HPDE6-E6E7 (cell line): ENCODE results near the gene SLC36A2.
A peak's percentile ranks its signal among the peaks of the same experiment; 100 is the strongest.
"Not testable (repeated sequence)": the region's sequence is repeated elsewhere in the genome, so short reads cannot be mapped to it uniquely, and the experiment has no call there.

ENCODE experiments used
- DNase-seq: peaks from one replicate; pipeline ENCODE4 v3.0.0; 2011; ENCODE audit warnings: missing footprints; ENCODE audit errors: extremely low spot score

Gene SLC36A2

DNA sequence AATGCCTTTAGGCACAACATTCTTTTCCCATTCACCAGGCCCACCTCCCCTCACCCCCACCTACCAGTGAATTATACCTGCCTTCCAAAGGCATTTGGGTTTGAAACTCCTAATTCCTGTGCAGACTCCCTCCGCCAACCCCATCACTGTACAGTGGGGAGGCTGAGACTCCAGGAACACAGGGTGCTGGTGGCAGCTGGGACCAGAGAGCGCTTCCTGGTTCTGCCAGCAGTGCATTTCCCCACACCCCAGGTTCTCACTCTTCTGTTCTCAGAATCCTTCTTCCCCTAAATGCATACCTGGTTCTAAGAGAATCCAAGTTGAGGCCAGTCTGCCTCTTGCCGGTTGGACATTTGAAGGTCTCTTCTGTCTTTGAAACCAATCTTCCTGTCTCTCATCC lies 21.1 kb downstream of the SLC36A2 start:
- DNase-seq, result no peak

DNA sequence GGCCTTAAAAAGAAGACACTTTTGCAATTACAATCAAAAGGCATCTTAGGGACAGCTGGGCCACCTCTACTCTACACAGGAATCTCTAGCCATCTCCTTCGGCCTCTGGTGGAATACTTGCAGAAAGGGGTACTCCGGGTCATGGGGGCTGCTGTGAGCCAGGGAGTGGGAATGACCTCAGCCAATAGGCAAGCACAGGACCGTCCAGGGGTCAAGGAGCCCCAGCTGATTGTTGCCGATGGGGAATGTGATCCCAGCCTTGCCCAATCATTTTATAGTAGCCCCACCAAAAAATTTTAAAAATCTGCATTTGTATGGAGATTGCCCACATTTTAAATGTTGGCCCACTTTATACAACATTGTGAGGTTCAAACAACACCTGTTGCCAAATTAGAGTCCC lies 26.9 kb downstream of the SLC36A2 start:
- DNase-seq, result no peak

DNA sequence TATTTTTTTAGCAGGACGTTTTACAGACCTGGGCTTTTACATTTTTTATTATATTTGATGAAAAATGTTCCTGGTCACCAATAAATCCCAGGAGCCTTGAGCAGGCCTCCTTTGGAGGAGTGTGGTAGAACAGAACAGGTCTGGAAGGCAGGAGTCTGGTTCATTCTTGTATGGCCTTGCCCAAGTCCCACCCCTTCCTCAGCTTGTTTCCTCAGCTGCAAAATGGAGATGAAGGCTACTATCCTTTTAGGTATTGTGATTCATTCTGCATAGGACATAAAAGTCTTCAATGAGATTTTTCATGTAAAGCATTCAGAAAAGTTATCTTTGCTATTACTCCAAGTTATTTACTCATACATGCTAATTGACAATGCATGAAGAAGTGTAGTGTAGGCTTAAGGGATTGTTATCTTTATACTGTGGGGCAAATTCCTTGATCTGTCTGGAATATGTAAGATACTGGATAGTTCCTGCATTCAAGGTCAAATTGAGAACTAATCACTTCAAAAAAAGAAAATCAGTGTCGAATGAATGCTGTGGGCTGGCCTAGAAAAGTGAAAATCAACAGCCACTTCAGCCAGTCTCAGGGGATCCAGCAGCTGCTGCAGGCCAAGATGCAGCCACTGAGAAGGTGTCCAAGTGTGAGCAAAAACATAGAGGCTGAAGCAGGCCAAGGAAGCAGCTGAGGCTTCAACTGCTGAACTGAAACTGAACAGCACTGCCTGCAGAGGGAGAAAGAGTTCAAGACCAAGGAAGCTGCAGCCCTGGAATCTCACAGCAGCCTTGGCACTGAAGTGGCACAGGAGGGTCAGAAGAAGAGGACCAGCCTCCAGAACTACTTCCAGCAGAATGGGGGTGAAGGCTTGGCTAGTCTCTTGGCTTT lies 28.3 kb downstream of the SLC36A2 start:
- DNase-seq, result peak; percentile 33

DNA sequence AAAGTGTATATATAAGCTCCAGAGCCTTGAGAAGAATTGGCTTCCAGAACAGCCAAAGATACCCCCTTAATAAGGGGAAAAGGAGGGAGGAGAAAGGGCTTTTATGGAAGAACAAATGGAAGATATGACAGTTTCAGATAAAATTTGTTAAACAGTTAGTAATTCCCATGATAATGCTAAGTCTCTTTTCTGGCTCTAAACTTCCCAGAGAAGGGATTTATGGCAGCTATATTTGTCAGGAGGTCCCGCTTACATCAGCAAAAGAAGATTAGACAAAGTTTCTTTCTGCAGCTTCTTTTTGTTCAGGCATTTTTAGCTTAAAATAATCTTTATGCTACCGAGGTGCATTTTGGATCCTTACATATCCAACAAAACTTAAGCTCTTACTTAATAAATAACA lies 29.5 kb downstream of the SLC36A2 start:
- no peak for DNase-seq

DNA sequence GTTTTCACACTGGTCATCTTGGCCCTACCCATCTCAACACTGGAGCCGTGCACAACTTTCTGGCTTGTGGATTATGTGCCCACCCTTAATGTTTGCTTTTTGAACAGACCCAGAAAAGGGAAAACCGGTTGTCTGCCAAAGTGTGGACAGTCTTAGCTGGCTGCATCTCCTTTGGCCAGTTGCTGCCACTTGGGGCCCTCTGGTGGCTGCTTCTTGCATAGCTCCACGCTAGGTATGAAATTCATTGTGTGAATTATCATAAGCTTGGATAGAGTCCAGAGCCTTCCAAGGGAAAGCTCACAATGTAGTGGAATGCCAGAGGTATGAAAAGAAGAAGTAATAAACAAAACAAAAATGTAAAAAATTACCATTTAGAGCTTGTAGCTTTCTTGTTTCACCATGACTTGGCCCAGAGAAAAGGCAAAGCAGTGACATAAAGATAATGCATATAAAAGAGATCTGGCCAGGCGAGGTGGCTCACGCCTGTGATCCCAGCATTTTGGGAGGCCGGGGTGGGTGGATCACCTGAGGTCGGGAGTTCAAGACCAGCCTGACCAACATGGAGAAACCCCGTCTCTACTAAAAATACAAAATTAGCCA lies 31.3 kb downstream of the SLC36A2 start:
- DNase-seq, result peak; percentile 61

DNA sequence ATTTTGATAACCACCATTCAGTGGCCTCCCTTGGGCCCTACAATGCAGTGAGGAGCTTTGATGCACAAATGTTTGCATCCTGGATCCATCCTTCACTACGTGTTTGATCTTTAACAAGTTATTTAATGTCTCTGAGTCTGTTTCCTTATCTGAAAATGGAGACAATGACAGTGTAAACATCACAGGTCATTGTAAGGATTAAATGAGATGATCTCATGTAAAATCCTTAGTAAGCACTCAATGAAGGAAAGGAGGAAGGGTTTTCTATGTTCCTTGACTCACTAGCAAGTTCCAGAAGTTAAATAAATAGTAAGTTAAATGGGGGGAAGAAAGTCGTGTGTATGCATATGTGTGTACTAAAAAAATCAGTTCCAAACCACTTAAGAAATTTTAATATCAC lies 34.0 kb downstream of the SLC36A2 start:
- DNase-seq, result no peak

DNA sequence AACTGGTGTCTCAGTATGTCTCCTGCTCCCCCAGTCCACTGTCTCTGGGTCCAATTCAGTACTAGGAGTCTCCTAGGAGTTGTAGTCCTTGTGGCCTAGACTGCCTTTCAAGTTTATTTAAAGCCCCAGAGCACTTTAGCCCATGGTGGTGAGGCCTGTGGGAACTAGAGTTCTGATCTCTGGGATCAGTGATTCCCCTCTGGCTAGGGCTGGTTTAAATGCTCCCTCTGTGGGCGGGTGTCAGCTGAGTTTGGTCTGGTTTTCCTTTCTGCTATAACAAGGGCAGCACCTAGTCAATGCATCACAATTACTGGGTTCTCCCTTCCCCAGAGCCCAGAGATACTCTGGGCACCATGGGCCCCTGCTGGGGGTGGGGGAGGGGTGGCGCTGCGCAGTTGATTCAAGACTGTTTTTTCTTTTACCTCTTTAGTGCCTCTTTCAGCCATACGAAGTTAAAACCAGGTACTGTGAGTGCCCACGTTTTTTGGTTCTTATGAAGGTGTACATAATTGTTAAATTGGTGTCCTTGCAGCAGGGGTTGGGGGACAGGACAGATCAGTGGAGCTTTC lies 34.5 kb downstream of the SLC36A2 start:
- no peak for DNase-seq

DNA sequence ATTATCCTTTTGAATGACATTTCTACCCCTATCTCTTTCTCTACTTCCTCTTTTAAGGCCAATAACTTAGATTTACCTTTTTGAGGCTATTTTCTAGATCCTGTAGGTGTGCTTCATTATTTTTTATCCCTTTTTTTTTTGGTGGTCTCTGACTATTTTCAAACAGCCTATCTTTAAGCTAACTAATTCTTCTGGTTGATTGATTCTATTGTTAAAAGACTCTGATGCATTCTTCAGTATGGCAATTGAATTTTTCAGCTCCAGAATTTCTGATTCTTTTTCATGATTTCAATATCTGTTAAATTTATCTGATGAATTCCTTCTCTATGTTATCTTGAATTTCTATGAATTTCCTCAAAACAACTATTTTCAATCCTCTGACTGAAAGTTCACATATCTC lies 36.4 kb downstream of the SLC36A2 start:
- no peak for DNase-seq

DNA sequence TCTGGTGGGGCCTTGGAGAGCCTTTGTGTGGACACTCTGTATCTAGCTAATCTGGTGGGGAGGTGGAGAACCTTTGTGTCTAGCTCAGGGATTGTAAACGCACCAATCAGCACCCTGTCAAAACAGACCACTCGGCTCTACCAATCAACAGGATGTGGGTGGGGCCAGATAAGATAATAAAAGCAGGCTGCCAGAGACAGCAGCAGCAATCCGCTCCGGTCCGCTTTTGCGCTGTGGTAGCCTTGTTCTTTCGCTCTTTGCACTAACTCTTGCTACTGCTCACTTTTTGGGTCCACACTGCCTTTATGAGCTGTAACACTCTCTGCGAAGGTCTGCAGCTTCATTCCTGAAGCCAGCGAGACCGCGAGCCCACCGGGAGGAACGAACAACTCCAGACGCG lies 37.5 kb downstream of the SLC36A2 start:
- DNase-seq, result not testable (repeated sequence)

DNA sequence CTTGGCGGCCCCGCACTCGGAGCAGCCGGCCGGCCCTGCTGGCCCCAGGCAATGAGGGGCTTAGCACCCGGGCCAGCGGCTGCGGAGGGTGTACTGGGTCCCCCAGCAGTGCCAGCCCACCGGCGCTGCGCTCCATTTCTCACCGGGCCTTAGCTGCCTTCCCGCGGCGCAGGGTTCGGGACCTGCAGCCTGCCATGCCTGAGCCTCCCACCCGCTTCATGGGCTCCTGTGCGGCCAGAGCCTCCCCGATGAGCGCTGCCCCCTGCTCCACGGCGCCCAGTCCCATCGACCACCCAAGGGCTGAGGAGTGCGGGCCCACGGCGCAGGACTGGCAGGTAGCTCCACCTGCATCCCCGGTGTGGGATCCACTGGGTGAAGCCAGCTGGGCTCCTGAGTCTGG lies 38.1 kb downstream of the SLC36A2 start:
- DNase-seq, result not testable (repeated sequence)

DNA sequence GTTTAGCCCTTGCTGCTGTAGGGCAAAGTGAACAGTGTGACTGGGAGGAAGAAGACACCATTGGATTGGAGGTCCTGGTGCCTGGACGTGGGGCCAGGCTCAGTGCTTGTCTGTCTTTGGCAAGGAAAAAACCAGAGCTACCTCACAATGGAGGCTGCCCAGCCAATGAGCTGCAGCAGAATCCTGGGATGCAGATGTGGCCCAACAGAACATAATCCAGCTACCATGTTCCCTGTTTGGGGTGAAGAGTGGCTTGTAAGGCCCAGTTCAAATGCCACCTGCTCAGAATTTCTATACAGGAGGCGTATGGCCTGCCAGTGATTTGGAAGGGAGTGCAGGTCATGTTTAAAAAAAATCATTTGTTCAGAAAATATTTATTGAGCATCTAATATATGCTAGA lies 43.7 kb downstream of the SLC36A2 start, which contains the start of gene SLC36A3:
Gene SLC36A3, minus strand, starts transcription at position 101 of the 400 bp plus-strand sequence. CDS start 412 bp downstream, outside the sequence.
- no peak for DNase-seq

DNA sequence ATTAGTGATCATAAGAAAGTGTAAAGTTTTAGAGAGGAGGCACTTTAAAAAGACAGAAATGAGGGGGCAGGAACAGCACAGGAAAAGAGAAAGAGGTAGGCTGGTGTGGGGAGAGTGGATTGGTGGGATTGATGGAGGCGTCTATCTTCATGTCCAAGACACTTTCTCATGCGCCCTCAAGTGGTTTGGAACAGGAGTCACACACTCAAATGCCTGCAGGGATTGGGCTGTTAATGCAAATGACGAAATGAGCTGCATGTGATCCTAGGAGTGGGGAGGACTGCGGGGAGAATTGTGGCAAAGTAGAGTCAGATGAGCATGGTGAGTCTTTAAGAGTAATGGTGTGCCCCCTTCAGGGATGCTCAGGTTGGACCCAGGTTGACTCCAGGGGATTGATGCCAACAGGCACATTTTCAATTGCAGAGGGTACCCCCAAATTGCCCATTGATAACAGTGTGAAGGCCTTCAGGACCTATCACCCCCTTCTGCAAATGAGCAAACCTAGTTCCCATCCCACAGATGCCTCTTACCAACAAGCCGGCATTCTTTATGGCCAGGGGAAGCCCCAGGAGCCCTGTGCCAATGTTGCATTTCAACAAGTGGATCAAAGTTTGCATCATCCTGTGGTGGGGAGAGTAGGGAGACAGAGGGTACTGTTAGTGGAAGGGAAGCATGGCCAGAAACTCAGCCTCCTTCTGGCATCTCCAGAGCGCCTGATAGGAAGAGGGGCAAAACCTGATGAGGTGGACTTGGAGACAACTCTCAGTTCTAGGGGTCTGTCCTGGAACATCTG lies 49.1 kb downstream of the SLC36A2 start:
- DNase-seq, result peak; percentile 63

DNA sequence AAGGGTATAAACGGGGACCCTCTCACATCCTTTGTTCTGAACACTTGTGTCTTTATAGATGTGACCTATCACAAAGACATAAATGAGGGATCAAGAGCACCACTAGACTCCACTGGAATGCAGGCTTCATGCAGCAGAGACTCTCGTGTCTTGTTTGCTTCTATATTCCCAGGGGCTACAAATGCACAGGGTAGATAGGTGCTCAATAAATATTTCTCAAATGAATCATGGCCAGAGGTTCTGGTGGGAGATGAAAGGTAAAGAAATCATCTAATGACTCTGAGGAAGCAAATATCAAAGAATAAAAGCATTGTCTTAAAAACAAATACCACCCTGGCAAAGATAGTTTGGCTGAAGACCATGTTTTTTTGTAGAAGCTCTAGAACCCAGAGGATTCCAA lies 50.4 kb downstream of the SLC36A2 start:
- no peak for DNase-seq

DNA sequence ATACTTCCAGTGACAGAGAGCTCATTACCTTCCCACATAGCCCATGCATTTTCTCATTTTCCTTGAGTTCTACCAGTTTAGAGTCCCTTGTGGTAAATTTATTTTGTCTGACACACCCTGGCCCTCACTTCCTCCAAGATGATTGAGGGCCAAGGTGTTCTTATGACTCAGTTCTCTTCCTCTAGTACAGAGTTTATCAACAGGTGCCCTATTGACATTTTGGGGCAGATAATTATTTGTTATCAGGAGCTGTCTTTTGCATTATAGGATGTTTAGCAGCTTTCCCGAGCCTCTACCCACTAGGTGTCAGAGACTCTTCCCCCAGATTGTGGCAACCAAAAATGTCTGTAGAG lies 50.9 kb downstream of the SLC36A2 start:
- no peak for DNase-seq

DNA sequence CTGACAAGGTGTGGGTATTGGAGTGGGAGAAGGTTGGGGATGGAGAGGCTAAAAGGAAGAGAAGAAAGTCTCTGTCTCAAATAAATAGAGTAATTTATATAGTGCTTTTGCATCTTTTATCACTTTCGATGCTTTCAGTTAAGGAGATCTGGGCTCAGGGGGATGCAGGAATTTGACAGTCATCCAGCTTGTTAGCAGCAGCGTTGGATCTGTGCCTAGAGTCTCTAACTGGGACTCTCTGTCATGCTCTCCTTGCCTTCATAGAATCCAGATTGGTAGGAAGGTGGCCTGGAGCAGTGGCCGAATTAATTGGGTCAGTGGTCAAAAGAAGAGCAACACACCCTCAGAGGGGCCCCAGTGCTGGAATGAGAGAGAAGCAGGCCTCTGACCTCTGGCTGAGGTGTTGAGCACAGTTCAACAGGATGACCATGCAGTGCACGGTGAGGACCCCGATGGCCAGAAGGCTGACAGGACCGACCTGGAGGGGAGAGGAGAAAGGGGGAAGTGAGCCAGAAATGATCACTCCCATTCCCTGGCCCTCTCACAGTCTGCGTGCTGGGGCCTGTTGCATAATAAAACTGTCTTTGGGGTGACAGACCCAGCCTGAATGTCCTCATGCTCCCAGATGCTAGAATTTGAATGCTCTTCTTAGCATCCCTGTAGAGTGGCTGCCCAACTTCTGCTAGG lies 51.4 kb downstream of the SLC36A2 start:
- DNase-seq, result no peak

DNA sequence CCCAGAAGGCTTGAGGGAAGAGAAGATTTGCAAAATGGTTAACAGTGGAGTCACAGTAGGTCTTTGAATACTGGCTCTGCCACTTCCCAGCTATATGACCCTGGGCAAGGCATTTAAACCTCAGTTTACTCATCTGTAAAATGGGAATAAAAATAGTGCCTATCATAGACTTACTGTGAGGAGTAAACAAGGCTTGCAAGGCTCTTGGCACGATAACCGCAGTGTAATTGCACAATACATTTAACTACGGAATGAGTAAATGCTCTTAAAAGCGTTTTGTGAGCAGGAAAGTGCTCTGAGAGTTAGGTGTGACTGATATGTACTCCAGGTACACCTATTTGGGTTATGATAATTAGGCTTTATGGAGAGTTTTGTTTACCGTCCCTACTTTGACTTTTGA lies 52.2 kb downstream of the SLC36A2 start:
- no peak for DNase-seq

DNA sequence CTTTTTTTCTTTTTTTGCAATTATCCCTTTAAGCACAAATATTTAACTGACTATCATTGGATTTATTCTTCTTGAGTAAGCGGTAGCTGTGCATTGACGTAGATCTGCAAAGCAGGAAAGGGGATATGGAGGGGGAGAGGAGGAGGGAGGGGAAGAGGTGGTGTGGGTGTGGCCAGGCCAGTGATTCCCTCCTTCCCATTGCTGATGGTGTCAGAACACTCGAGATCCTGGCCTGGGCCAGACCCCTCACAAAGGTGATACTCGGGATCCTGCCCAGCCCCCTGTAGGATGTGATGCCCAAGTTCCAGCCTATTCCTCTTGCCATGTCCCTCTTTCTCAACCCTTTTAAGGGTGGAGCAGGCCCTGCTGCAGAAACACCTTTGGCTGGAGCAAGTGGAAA lies 53.7 kb downstream of the SLC36A2 start:
- DNase-seq, result no peak

DNA sequence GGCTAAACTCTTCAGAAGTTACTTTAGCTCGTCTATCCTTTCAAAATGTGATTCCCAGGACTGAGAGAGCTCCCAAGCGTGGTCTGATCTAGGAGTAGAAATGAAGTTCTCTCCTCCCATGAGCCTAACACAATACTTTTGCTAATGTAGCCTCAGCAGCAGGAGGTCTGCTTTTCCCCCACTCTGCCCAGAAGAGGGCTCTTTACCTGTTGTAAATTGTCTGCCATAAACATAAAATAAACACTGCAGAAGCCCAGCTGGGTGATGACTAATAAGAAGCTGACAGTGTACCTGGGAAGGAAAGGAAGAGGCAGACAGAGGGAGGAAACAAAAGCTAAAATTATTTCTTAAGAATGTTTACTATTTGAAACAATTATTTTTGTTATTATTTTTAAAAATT lies 59.2 kb downstream of the SLC36A2 start:
- peak; percentile 81 for DNase-seq

DNA sequence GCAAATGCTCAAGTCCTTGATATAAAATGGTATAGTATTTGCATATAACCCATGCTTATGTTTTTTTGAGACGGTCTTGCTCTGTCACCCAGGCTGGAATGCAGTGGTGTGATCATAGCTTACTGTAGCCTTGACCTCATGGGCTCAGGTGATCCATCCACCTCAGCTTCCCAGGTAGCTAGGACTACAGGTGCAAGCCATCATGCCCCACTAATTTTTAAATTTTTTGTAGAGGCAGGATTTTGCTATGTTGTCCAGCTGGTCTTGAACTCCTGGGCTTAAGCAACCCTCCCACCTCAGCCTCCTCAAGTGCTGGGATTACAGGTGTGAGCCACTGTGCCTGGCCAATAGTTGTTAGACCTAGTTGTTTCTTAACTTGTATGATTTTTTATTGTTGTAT lies 61.1 kb downstream of the SLC36A2 start:
- no peak for DNase-seq

DNA sequence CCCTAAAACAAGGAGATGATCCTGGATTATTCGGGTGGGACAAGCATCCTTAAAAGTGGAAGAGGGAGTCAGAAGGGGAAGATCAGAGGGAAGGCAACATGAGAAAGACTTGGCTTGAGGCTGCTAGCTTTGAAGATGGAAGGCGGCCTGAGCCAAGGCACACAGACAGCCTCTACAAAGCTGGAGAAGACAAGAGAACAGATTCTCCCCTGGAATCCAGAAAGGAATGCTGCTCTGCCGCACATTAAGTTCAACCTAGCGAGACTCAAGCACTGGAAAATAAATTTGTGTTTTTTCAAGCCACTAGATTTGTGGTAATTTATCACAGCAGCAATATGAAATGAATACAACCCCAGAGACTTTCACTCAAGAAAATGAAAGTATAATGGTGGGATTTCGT lies 61.7 kb downstream of the SLC36A2 start:
- no peak for DNase-seq

DNA sequence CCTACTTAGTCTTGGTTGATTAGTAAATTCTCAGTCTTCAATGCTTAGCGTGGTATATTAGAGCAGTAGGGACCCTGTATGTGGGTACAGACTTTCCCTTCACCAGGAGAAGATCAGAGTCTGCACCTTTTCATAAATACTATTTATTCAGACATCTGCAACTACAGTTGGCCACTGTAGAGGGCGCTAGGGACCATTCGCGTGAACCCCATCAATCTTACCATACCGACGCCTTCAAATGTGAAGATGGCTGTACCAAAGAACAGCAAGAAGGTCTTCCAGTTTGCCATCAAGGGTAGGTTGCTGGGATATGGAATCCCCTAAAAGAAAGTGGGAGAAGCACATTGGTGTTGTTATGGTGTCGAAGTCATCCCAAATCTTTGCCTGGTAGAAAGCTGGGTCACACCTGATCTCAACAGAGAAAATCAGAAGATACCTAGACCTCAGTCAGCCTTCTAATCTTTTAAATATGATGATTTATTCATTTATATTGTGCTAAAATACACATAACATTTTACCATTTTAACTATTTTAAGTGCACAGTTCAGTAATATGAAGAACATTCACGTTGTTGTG lies 62.9 kb downstream of the SLC36A2 start:
- no peak for DNase-seq
